HS-27A (cell line): Measurements from ENCODE around the gene DNAJC6.
A peak's percentile ranks its signal among the peaks of the same experiment; 100 is the strongest.

Experiments used
- DNase-seq: peaks from one replicate; pipeline ENCODE4 v3.0.0-alpha.2; 2012; ENCODE audit warnings: low read depth, missing footprints

DNAJC6 gene

DNA sequence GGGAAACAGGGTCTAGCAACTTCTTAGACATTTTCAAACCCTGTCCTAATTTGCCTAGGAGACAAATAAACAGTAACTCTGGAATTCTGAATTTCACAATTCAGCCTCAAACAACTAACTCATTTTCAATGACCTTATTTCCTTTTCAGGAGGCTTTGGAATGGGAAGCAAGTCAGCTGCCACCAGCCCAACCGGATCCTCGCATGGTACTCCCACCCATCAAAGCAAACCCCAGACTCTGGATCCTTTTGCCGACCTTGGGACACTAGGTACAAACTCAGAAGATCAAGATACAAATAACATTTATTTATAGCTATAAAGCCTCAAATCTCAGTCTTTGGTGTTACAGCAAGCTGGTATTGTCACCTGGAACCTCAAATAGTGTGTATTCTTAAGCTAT, 92.3 kb downstream of the DNAJC6 start:
- DNase-seq: no peak

DNA sequence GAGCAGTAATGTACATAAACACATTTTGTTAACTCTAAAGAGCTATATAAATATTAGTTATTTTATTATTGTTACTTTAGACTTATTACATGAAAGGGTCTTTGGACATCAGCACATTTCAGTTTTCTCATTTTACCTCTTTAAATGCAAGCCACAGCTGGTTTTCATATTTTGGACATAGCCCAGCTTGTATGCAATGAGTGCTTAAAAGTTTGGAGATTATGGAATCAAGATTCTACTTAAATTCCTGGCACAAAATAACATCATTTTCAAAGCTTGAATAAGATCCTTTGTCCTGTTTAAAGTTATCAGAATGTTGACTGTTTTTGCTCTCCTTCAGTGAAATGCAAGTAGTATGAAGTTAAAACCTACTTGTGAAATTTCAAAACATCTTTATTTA, 95.6 kb downstream of the DNAJC6 start:
- DNase-seq: no peak

DNA sequence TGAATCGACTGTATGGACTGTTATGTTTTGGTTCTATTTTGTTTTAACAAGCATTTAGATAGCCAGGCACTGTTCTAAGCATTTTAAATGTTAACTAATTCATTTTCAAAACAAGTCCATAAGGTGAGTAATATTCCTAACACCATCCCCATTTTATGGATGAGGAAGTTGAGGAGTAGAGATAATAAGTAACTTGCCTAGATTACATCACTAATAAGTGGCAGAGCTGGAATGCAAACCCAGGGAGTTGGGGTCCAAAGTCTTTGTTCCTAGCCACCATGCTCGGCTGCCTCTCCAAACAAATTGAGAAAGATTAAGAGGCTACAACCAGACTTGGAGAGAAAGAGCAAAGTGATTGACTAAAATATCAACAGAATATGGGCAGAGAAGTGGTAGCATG, 98.5 kb downstream of the DNAJC6 start:
- no peak for DNase-seq

DNA sequence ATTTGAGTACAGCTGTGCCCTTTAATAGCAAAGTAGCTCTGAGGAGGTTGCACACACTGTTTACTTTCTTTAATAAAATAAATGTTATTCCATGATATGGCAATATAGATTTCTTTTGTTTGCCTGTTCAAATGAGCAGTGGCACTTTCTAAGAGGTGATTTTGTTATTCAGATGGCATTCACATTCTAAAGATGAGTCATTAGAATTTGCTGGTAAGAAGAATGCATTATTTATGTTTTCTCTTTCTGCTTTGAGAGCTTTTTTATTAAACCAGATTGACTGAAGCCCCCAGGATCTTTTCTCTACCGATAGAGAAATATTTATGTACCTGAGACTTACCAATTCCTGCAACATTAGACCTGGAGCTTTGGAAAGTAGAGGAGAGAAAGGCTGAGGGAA, 100.0 kb downstream of the DNAJC6 start:
- no peak for DNase-seq

DNA sequence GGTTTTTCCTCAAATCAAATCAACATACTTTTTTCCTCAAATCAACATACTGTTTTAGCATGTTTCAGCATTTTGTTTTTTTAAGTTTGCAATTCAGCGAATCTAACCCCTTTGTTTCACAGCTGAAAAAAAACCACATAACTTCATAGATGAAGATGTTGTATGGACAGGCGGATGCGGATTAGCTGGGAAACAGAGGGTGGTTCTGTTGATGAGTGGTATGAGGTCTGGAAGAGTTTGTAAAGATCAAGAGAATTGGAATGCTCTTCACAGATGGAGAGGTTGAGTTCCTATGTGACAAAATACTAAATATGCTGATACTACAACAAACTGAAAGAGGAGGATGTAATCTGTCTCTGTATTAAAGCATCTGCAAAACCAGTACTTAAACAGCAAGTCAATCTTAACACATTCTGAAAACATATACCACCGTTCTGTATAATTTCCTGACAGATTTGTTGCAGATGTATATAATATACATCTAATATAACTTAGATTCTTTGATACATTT, 100.5 kb downstream of the DNAJC6 start:
- no peak for DNase-seq

DNA sequence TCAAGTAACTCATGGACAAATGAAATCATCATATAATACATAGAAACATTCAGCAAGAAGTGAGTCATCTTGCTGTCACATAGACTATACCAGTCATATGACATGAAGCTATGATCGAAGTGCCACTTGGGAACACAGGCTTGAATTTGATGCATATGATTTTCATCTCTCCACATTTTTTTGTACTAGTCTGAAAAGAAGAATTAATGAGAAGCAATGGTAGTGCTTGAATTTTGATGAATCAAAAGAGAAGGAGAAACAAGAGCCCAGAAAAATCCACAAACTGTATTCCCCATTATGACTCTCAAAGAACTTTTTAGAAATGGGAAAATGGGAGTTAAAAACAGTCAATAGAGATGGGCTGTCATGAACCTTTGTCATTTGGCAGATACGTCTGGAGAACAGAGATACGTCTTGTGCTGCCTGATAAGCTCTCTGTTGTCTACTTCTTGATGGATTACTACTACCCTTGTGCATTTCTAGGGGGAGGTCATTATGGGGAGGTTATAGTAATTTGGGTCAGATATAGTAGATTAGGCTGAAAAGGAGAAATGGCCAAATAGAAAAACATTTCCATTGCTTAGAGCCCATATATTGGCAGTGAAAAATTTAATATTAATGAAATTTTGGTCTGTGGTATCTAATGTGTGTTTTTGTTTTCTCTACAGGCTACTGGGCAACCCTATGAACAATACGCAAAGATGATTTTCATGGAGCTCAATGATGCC, 103.1 kb downstream of the DNAJC6 start:
- DNase-seq: no peak

DNA sequence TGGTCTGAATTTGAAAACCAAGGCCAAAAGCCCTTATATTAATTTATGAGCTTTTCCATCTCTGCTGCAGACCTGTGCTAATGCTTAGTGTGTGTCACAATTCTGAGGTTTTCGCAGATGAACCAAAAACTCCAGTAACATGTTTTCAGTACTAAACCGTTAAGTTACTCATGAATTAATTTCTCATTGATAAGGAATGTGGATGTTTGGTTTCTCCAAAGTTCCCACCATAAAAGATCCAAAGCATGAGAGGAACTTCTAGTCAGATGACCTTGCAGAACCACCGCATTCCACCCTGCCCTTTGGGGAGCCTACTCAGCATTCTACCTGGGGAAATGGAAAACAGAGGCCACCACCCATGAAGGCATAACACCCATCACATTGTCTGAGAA, 103.6 kb downstream of the DNAJC6 start:
- peak; percentile 91 for DNase-seq

DNA sequence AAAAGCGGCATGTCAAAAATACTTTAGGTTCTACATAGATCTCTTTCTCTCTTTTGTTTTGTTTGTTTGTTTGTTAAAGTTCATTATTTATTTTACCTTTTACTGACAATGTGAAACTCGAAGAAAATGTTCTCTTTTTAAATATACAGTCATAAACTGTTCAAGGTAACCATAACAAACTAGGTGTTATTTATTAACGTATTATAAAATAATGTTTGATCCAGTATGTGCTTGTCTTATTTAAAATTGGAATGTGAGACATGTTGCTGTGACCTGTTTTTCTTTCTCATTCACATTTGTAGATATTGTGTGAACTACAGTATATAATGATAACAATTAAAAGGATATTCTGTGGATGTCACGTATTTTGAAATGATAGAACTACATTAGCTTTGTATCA, 105.2 kb downstream of the DNAJC6 start:
- DNase-seq: no peak

DNA sequence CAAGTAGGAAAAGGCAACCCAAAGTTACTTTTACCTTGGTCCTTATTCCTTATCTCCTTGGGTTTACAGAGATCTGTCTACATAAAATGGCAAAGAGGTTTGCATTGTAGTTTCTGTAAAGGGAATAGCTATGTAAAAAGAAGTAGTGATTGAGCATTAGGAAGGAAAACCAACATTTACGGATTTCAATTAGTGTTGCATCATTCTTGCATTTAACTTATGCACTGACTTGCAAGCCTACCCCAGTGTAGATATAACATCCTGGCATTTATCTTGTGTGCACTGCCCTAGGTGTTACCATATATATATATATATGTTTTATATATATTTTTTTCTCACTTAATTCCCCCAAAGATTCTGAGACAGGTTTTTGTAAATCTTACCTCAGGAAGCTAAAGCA, 107.4 kb downstream of the DNAJC6 start:
- DNase-seq: no peak

DNA sequence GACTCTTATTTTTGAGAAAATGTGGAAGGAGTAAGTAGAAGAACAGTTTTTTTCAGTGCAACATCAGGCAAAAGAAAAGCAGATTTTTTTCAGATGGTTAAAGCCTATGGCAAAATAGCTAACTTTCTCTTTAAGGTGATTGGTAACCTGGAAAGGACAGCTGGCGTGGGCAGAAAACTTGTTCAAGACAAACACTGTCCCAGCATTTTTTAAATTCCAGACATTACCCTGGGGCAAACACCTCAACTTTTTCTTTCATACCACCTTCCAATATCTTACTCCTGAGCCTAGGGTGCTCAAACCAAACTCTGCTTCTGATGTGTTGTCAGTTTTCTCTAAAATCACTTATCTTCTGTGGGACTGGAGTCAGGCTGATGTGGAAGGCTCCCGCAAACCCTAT, 108.4 kb downstream of the DNAJC6 start:
- DNase-seq: no peak

DNA sequence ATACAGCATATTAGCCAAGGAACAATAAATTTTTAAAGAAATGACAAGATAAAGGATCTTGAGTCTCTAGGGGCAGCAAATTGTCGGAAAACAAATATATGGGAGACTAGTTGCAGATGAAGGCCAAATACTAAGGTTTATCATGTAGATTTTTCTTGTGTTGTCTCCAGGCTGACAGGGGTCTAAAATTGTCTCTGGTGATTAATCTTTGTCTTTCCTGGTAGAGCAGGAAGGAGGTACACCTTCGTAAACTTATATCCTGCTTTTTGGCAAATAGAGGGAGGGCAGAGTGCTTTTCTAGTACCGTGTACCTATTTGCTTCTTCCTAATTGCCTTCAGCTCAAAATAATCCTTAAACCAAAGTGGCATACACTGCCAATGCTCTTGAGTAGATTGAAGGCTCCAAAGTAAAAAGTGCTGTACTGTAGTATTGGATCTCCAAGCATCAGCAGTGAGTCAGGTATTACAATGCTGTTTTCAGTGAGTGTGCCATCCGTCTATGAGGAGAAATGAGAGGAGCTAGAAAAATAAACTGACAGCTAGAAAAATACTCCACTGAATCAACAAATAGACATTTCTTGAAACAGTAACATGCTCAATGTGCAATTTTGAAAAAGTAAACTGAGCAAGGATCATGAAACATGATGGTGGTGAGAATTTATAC, 109.3 kb downstream of the DNAJC6 start:
- DNase-seq: no peak

DNA sequence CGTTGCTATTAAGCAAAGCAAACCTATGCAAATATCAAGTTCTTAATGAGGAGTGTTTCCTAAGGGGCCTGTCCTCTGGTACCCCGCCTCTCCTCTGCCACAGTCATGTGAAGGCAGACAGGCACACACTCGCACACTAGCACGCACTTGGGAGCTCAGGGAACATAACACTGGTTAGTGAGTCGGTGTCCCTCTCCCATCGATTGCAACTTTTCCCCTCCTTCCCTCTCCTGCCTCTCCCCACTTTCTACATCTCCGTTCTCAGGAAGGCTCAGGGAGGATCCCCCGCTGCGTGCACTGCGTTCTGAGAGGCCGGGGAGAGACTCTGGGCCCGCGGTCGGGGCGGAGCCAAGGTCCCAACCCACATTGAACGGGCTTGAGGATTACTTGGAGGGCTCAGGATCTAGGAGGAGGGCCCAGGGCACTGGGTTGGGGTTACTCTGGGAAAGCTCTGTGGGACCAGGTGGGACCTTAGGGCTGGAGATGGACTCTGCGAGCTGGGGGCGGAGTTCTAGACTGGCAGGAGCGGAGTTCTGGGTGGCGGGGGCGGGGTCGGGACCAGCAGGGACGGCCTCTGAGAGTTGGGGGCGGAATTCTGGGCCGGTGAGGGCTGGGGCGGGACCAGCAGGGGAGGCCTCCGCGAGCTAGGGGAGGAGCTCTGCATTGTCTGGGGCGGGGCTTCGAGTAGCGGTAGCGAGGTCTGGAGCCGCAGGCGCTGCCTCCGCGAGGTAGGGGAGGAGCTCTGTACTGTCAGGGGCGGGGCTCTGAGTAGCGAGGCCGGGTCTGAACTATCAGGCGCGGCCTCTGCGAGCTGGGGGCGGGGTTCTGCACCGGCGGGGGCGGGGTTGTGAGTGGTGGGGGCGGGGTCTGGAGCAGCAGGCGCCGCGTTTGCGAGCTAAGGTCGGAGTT, 110.6 kb downstream of the DNAJC6 start:
- peak; percentile 94 for DNase-seq

DNA sequence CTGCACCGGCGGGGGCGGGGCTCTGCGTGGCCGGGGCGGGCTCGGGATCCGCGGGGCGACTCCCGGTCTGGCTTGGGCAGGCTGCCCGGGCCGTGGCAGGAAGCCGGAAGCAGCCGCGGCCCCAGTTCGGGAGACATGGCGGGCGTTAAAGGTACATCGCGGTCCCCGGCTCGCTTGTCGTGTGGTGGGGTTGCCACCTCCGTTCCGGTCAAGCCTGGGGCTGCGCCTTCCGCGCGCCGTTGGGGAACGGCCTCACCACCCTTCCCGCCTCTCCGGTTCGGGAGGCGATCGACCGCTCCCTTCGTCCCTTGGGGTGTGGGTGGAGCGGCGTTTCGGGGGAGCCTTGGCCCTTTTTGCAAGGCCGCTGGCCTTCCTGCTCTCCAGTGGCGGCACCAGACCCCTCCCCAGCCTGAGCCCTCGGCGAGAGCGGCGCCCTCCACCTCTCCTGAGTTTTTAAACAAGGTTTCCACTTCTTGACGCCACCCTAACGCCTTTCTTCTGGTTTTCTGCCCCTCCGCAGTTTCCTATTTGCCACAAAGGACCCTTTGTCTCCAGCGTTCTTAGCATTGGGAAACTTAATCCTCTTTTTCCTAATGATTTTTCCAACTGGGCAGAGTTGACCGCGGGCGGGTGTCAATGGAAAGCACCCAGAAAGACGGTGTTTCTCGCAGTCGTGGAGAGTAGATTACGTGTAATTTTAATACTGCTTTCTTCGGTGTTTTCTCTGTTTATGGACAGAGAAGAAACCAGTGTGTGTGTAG, 111.4 kb downstream of the DNAJC6 start, which contains the start of the genes LEPR and LEPROT:
Gene LEPR (plus strand): TSS at position 79 of the 761 bp plus-strand sequence. CDS start 144,898 bp downstream, outside the sequence.
Gene LEPROT (plus strand): TSS at position 79 of the 761 bp plus-strand sequence. CDS start 57 bp downstream, at position 136.
- peak; percentile 74 for DNase-seq

DNA sequence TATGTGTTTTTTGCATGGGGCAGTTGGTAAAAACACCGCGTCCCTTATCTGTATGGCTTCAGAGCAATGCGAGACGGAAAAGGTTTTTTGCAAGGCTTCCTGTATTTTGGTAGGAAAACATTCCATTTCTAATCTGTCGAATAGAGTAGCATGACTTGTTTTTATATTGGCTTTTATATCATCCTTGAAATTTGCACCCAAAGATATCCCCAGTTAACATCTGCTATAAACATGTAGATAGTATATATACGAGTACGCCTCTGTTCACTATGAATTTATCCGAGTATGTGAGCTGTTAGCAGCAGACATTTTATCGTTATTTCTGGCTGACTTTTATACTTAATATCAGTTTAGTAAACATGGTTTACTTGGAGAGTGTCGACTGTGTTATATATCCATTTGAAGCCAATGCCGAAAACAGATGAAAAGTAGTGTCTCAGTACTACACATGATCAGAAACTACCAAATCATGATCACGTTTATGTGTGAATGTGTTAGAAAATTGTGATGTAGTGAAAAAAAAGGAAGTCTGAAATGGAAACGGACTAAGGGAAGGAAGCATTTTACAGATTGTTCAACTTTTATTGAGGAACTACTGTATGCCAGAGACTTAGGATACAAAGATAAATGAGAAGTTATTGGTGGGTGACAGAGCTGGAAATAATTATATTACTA, 112.1 kb downstream of the DNAJC6 start:
- no peak for DNase-seq

DNA sequence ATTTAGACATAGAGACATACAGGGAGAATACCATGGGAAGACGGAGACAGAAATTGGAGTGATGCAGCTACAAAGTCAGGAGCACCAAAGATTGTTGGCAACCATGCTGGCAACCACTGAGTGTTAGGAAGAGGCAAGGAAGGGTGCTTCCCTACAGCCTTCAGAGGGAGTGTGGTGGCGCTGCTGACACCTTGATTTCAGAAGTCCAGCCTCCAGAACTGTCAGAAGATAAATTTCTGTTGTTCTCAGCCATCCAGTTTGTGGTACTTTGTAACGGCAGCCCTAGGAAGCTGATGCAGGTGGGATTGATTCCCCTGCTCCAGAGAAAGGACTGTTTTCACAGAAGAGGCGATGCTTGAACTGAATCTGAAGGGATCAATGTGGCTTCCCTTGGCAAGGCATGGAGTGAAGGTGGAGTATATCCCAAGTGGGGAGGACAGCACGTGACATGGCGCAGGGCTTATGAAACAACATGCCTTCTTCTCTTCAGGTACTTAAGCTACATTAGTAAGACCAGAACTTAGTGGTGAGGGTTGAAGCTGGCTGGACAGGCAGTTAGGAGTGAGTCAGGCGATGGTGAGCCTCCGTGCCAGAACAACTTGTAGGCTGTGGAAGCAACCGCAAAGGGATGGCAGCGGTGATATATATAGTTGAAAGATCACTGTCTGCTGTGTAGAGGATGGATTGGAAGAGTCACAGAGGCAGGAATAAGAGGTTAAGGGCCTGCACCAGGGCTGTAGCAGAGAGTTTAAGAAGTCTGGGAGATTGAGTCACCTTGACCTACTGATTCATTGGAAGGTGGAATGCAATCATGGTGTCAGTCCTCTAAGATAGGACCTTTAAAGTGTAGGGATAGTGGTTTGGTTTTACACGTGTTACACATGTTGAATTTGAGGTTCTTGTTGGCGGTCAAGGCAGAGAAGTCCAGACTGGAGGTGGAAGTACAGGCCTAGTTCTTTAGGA, 113.2 kb downstream of the DNAJC6 start:
- no peak for DNase-seq

DNA sequence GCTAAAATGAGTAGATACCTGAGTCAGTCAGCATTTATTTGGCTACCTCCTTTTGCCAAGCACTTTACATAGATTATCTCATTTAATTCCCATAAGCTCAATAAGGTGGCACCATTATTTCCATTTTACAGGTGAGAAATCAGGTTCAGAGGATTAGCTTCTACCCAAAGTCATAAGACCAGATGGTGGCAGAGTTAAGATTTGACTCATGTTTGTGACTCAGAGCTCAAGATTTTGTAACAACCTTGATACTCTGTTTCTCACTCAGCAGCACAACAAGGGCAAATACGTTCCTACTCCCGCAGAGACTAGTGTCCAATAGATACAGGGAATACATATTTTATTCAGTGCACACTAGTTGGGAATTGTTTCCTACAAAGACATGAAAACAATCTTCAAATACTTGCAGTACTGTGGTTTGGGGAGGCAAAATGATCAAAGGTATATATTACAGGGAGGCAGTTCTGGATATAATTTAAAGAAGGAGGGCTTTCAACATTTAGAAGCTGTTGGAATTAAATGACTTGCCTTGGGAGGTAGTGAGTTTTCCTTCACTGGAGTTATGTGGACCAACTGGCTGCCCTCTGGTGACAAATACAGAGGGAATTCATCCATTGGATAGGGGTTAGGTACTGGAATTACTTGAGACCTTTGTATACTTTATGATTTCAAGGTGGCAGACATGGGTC, 114.7 kb downstream of the DNAJC6 start:
- DNase-seq: peak; percentile 86

DNA sequence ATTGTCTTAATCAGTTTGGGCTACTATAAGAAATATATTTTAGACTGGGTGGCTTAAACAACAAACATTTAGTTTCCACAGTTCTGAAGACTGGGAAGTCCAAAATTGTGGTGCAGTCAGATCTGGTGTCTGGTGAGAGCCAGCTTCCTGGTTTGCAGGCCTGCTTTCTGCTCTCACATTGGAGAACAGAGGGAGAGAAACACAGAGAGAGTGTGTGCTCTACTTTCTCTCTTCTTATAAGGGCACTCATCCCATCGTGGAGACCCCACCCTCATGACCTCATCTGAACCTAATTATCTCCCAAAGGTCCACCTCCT, 115.2 kb downstream of the DNAJC6 start:
- no peak for DNase-seq

DNA sequence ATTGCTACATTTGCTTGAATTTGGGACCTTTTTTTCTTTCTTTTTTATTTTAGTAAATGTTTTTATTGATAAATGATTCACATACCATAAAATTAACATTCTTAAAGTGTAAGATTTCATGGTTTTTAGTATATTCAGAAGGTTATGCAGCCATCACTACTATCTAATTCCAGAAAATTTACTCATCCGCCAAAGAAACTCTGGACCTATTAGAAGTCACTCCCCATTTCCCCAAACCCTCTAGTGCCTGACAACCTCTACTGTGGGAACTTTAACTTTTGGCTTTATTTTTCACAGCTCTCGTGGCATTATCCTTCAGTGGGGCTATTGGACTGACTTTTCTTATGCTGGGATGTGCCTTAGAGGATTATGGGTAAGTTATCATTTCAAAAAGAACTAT, 115.7 kb downstream of the DNAJC6 start:
- DNase-seq: no peak

DNA sequence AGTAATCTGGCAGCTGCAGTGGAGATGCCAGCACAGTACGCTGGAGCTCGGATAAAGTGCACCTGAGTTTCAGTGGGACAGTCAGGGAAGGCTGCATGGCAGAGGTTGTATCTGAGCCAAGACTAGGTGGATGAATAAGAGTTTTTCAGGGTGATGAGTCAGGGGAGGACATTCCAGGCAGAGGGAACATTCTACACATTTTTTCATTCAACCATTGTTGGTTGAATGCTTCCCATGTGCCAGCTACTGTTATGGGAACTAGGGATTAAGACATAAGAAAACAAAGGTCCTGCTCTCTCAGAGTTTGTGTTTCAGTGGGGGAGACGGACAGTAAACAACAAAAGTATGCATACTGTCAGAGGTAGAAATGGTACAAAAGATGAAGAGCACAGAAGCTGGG, 116.4 kb downstream of the DNAJC6 start:
- peak; percentile 89 for DNase-seq
